Measurements from ENCODE around the gene SUGCT.

- TF ChIP-seq CEBPB (IDR thresholded peaks at IDR 0.05), result no peak
- no peak for TF ChIP-seq EP300 (IDR thresholded peaks at IDR 0.05; ENCODE audit: borderline replicate concordance)
- TF ChIP-seq RAD21 (IDR thresholded peaks at IDR 0.05; ENCODE audit: low read depth), result no peak
- no peak for TF ChIP-seq CREB1 (IDR thresholded peaks at IDR 0.05; ENCODE audit: low read depth)
- TF ChIP-seq TAF1 (IDR thresholded peaks at IDR 0.05; ENCODE audit: low read depth), result no peak
Measured at GRCh38 chr7:40248681-40249080, 113.9 kb downstream of the SUGCT start.

All from Ishikawa (cell line).